Measurements from ENCODE around the gene GPR4. TPM values are rescaled to one million over a fixed set of nuclear protein-coding genes. Genes with fewer than 3 reads are reported as not detected.

GPR4 gene
- total RNA-seq, 3 donors from 2014 or later, result 1.1 to 8.8 (median 1.2) TPM

DNA sequence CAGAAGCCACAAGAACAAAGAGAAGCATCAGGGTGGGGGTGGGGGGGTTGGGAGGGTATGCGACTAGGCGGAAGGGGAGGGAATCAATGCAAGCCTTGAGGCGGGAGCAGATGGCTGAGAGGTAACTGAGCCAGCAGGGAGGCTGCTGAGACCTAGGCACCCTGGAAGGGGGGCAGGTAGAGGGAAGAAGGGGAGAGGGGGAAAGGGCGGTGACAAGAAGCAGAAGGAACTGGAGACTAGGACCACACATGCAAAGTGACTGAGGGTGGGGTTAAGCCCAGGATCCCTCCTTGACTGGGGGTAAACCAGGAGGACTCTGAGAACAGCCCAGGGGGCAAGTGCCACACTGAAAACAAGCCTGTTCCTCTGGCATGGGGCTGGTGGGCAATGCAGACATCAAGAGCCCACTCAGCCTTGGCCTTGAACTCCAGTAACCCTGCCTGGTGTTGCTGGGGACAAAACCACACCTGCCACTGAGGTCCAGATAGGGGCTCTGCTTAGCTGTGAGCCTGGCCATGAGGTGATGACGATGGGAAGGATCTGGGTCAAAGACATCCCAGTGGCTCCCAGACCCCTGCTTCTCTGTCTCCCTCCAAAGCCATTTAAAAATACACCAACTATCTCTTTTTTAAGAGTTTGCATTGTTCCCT is 37.8 kb downstream of the GPR4 start:
- TF ChIP-seq, protein P1, sequence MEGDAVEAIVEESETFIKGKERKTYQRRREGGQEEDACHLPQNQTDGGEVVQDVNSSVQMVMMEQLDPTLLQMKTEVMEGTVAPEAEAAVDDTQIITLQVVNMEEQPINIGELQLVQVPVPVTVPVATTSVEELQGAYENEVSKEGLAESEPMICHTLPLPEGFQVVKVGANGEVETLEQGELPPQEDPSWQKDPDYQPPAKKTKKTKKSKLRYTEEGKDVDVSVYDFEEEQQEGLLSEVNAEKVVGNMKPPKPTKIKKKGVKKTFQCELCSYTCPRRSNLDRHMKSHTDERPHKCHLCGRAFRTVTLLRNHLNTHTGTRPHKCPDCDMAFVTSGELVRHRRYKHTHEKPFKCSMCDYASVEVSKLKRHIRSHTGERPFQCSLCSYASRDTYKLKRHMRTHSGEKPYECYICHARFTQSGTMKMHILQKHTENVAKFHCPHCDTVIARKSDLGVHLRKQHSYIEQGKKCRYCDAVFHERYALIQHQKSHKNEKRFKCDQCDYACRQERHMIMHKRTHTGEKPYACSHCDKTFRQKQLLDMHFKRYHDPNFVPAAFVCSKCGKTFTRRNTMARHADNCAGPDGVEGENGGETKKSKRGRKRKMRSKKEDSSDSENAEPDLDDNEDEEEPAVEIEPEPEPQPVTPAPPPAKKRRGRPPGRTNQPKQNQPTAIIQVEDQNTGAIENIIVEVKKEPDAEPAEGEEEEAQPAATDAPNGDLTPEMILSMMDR (IDR thresholded peaks at IDR 0.05), result no peak
- TF ChIP-seq POLR2AphosphoS5 (IDR thresholded peaks at IDR 0.05) (no peak), POLR2A (IDR thresholded peaks at IDR 0.05) (no peak)
- H3K4me3 ChIP-seq, result no peak overlapping the region
- no peaks in the 10 kb centered on the region for H3K9me3 ChIP-seq
- DNase-seq (ENCODE audit: low spot score in 2 of 2), result no peak
- H3K27ac ChIP-seq, result no peak overlapping the region
- intact Hi-C loops (cut with DNase I; ENCODE audit: low total_unique reads), result no loop called here
- no peaks in the 10 kb centered on the region for H3K27me3 ChIP-seq
- no peaks in the 10 kb centered on the region for H3K36me3 ChIP-seq
- no peaks in the 10 kb centered on the region for H3K4me1 ChIP-seq

DNA sequence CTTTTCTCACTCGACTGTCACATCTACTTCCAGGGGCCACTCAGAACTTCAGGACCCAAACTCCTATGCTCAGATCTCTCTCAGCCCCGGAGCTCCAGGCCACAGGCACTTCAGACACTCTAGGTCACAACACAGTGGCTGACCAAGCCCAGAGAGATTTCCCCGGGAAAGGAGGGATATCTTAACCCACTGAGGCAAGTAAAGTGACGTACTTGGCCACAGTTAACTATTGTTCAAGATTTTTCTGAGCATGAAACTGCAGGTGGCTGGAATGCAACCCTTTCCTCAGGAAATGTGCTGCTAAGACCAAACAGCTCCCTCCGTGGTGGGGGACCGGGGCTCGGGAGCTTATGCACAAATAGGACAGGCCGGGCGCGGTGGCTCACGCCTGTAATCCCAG is 41.3 kb downstream of the GPR4 start:
- H3K4me1 ChIP-seq, result no peaks in the 10 kb centered on the region
- TF ChIP-seq POLR2A (IDR thresholded peaks at IDR 0.05) (no peak), POLR2AphosphoS5 (IDR thresholded peaks at IDR 0.05) (no peak)
- TF ChIP-seq, protein P1 (IDR thresholded peaks at IDR 0.05), result no peak
- no peak for DNase-seq (ENCODE audit: low spot score in 2 of 2)
- H3K9me3 ChIP-seq, result no peaks in the 10 kb centered on the region
- H3K4me3 ChIP-seq, result no peak overlapping the region
- no peaks in the 10 kb centered on the region for H3K27me3 ChIP-seq
- intact Hi-C loops (cut with DNase I; ENCODE audit: low total_unique reads), result no loop called here
- H3K36me3 ChIP-seq, result no peaks in the 10 kb centered on the region
- no peak overlapping the region for H3K27ac ChIP-seq

DNA sequence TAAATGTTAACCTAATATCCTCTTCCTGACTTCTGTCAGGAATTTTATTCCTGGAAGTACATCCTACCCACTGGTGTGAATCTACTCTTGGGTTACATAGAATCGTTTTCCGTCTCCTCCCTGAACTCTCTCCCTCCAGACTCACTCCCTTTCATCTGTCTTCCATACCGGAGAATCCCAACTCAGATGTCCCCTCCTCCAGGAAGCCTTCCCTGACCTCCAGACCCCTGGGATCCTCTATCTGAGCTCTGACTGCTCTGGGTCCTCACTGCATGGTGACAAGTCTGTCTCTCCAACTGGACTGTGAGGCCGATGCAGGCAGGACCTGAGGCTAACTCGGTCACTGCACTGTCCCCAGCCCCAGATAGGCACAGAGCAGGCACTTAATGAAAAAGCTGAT is 42.0 kb downstream of the GPR4 start:
- H3K27ac ChIP-seq, result no peak overlapping the region
- H3K4me1 ChIP-seq, result no peaks in the 10 kb centered on the region
- TF ChIP-seq POLR2A (IDR thresholded peaks at IDR 0.05) (no peak), POLR2AphosphoS5 (IDR thresholded peaks at IDR 0.05) (no peak)
- TF ChIP-seq, protein P1 (IDR thresholded peaks at IDR 0.05), result no peak
- H3K36me3 ChIP-seq, result no peaks in the 10 kb centered on the region
- no peaks in the 10 kb centered on the region for H3K9me3 ChIP-seq
- no peak for DNase-seq (ENCODE audit: low spot score in 2 of 2)
- intact Hi-C loops (cut with DNase I; ENCODE audit: low total_unique reads), result no loop called here
- no peak overlapping the region for H3K4me3 ChIP-seq
- no peaks in the 10 kb centered on the region for H3K27me3 ChIP-seq

DNA sequence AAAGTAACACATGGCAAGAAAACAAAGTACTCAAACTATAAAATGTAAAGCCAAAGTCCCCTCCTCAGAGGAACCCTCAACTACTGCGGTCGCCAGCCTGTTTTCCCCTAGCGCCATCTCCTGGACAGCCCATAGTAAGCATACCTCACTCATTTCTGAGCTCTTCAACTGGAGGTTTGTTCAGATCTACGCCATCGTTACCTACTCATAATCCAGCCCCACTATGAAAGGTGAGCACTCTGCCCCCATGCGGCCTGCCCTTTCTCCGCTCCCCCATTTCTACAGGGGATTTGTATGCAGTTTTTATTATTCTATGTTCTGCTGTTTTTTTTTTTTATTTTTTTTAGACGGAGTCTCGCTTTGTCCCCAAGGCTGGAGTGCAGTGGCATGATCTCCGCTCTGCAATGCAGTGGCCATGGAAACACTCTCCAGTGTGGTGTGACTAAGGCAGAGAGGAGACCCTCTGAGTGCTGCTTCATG is 43.6 kb downstream of the GPR4 start:
- H3K4me3 ChIP-seq, result no peak overlapping the region
- H3K27me3 ChIP-seq, result no peaks in the 10 kb centered on the region
- H3K9me3 ChIP-seq, result no peaks in the 10 kb centered on the region
- DNase-seq (ENCODE audit: low spot score in 2 of 2), result no peak
- no peaks in the 10 kb centered on the region for H3K4me1 ChIP-seq
- no peak overlapping the region for H3K27ac ChIP-seq
- TF ChIP-seq POLR2A (IDR thresholded peaks at IDR 0.05), result no peak
- TF ChIP-seq, protein P1 (IDR thresholded peaks at IDR 0.05), result peak; percentile 36 to 62 (median 49)
- no peaks in the 10 kb centered on the region for H3K36me3 ChIP-seq
- intact Hi-C loops (cut with DNase I; ENCODE audit: low total_unique reads), result no loop called here

DNA sequence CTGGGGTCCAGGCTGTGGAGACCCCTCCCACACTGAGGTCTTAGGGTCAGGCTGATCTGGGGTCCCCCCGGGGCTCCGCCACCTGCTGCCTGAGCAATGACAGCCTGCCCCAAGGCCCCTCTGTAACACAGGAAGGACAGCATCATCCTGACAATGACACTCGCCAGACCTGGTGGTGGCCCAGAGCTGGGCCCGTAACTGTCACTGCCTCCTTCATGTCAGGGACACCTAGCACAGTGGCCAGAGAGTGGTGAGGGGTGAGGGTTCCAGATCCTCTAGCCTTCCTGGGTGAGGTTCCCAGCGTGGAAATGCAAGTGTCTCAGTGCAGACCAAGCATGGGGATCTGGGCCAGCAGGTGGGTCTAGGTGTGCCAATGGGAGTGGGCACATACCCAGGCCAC is 45.2 kb downstream of the GPR4 start:
- no peak overlapping the region for H3K4me3 ChIP-seq

More for the DNA sequence above, 45.2 kb downstream of the GPR4 start:
- H3K27ac ChIP-seq, result no peak overlapping the region
- H3K9me3 ChIP-seq, result no peaks in the 10 kb centered on the region
- TF ChIP-seq, protein P1 (IDR thresholded peaks at IDR 0.05), result no peak
- no peak for TF ChIP-seq POLR2A (IDR thresholded peaks at IDR 0.05)
- TF ChIP-seq POLR2AphosphoS5 (IDR thresholded peaks at IDR 0.05), result no peak
- intact Hi-C loops (cut with DNase I; ENCODE audit: low total_unique reads), result no loop called here
- DNase-seq (ENCODE audit: low spot score in 2 of 2), result no peak
- no peaks in the 10 kb centered on the region for H3K36me3 ChIP-seq
- no peaks in the 10 kb centered on the region for H3K27me3 ChIP-seq
- no peaks in the 10 kb centered on the region for H3K4me1 ChIP-seq

Data from breast epithelium (tissue), 4 donors.